Esophagus muscularis mucosa (tissue), 4 donors: ENCODE data around the gene BCL11A.

Source experiments
- CTCF ChIP-seq, 3 experiments: fragments of 200-600 bp in 2 of 3; fragments of 450-650 bp in 1 of 3; sonication (generic) in 2 of 3; IDR thresholded peaks; one replicate each; pipeline ENCODE4 v1.5.1; 2017 to 2019; ENCODE audit warnings: antibody characterized with exemption in 3 of 3, mild to moderate bottlenecking in 2 of 3, moderate library complexity in 1 of 3
- EP300 ChIP-seq: sonication (generic); formaldehyde crosslinking; IDR thresholded peaks from one replicate; pipeline ENCODE4 v1.6.1; 2017; ENCODE audit warnings: antibody characterized with exemption
- POLR2A ChIP-seq: fragments of 450-650 bp; IDR thresholded peaks from one replicate; pipeline ENCODE4 v1.6.1; 2017; ENCODE audit warnings: antibody characterized with exemption, moderate library complexity, mild to moderate bottlenecking, low read depth
- POLR2AphosphoS5 ChIP-seq, 2 donors: sonication (generic); formaldehyde crosslinking; IDR thresholded peaks; one replicate each; pipeline ENCODE4 v1.6.1; 2017; ENCODE audit warnings: antibody characterized with exemption in 2 of 2

- TF ChIP-seq CTCF (IDR thresholded peaks at IDR 0.05) (no peak), POLR2AphosphoS5 (IDR thresholded peaks at IDR 0.05) (no peak), POLR2A (no peak), EP300 (no peak)
Observed at GRCh38 chr2:60550984-60551239, 2.5 kb downstream of the BCL11A start.
